Measurements from ENCODE around the gene PRR16. TPM values are rescaled to one million over a fixed set of nuclear protein-coding genes. Genes with fewer than 3 reads are reported as not detected.

PRR16 gene
- total and polyA plus RNA-seq, 2 of the 13 experiments (the other 11 are each of a cell fraction or from before 2014, with no cell fraction given) = not detected

GRCh38 chr5:120476063-120476462, 12.0 kb downstream of the PRR16 start:
- Histone ChIP-seq H3K27me3 (ENCODE audit: control insufficient read depth in 1 of 2, insufficient read depth in 2 of 2, low read length in 2 of 2) (no peaks in the 10 kb centered on the region; a peak in 1 of 5 replicates), H3K4me1 (ENCODE audit: insufficient read depth, low read length) (no peaks in the 10 kb centered on the region), H3K27ac (ENCODE audit: extremely low read length, insufficient read depth, low read length) (no peak overlapping the region), H3K4me2 (ENCODE audit: low read depth, low read length) (no peak overlapping the region), H3K79me2 (ENCODE audit: insufficient read depth, low read length) (no peaks in the 10 kb centered on the region), H3K36me3 (replicated peaks in 1 of 2; ENCODE audit: control insufficient read depth in 1 of 2, insufficient read depth in 2 of 2, low read length in 2 of 2) (no peaks in the 10 kb centered on the region), H3K4me3 (replicated peaks in 1 of 3; ENCODE audit: insufficient read depth in 1 of 3, low read depth in 2 of 3, low read length in 3 of 3) (no peak overlapping the region), H3K9me3 (ENCODE audit: low read length) (no peaks in the 10 kb centered on the region), H3K9ac (ENCODE audit: insufficient read depth, low read depth, low read length) (no peak overlapping the region), H2AFZ (ENCODE audit: low read length) (no peak overlapping the region), H4K20me1 (ENCODE audit: insufficient read depth, low read length) (no peaks in the 10 kb centered on the region)
- 0% methylated on average over 1 of the region's 1 CpG for WGBS (ENCODE audit: low lambda C conversion rate)
- CTCF ChIA-PET (ENCODE audit: low intra/inter-chr PET ratio, low total read pairs) = no interaction called here
- POLR2A ChIA-PET = no interaction called here
- TF ChIP-seq HHEX (CRISPR knock-in tag; IDR thresholded peaks at IDR 0.05) (no peak), ZBTB4 (CRISPR knock-in tag; IDR thresholded peaks at IDR 0.05; ENCODE audit: borderline replicate concordance) (no peak), HCFC1 (IDR thresholded peaks at IDR 0.05; ENCODE audit: low read depth, low read length) (no peak), ZBTB38 (CRISPR knock-in tag; IDR thresholded peaks at IDR 0.05) (no peak), BORCS8-MEF2B (CRISPR knock-in tag; IDR thresholded peaks at IDR 0.05) (no peak), ZNF572 (CRISPR knock-in tag; IDR thresholded peaks at IDR 0.05) (no peak), TOPORS (CRISPR knock-in tag; IDR thresholded peaks at IDR 0.05) (no peak), SUZ12 (IDR thresholded peaks at IDR 0.05; ENCODE audit: low read depth, low read length) (no peak), UBTF (CRISPR knock-in tag; IDR thresholded peaks at IDR 0.05) (no peak), ZNF766 (CRISPR knock-in tag; IDR thresholded peaks at IDR 0.05; ENCODE audit: borderline replicate concordance) (no peak), ZNF747 (CRISPR knock-in tag; IDR thresholded peaks at IDR 0.05; ENCODE audit: borderline replicate concordance) (no peak), ZNF761 (CRISPR knock-in tag; conservative IDR thresholded peaks at IDR 0.05) (no peak), KMT2A (CRISPR knock-in tag; IDR thresholded peaks at IDR 0.05) (no peak), ETS1 (CRISPR knock-in tag; IDR thresholded peaks at IDR 0.05) (no peak), ARID2 (CRISPR knock-in tag; IDR thresholded peaks at IDR 0.05; ENCODE audit: borderline replicate concordance) (no peak), JARID2 (CRISPR knock-in tag; IDR thresholded peaks at IDR 0.05; ENCODE audit: insufficient replicate concordance) (no peak), MATR3 (CRISPR knock-in tag; IDR thresholded peaks at IDR 0.05) (no peak)
- no TSS peak for BruUV-seq (replicated peaks)
- in situ Hi-C loops (cut with HindIII; ENCODE audit: extremely low pct_ligation_motif_present, low pct_unique_long_range_greater_than_20kb) (no loop called here), intact Hi-C loops (cut with micrococcal nuclease; ENCODE audit: unreplicated experiment) (no loop called here)
- FAIRE-seq (no peak), ATAC-seq (no peak), DNase-seq (ENCODE audit: low spot score) (no peak)
